ENCODE measurements around the gene NDEL1.

The NDEL1 gene

DNA sequence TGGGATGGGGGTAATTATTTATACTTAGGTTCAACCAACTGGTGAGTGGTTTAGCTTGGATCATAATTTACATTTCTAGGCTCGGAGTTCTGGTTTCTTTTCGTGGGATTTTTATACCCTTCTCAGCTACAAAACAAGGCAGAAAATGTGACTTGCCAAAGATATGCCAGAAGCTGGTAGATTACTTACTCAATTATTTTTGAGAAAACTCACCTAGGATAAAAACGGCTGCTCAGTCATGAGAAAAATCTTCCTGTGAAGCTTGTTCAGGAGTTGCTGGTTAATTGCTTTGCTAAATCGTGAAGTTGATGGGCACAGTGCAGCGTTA lies 1.1 kb downstream of the NDEL1 start:
- no peak overlapping the region; the same call in 1 of the 2 replicates for H3K27ac ChIP-seq (ENCODE audit: extremely low read depth, low read depth, low read length)
- peak overlapping the region; percentile 90 for H3K4me3 ChIP-seq (ENCODE audit: low read depth, low read length)

DNA sequence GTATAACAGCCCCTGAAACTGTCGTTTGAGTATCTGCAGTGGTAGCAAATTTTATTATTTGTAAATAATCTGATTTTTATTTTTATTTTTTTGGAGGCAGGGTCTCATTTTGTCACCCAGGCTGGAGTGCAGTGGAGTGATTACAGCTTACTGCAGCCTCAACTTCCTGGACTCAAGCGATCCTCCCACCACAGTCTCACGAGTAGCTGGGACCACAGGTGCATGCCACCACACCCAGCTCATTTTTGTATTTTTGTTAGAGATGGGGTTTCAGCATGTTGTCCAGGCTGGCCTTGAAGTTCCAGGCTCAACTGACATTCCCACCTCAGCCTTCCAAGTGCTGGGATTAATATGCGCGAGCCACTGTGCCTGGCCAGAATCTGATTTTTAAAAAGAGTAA lies 2.8 kb downstream of the NDEL1 start:
- ChIA-PET POLR2A (interaction anchor here (1.0 to 1.2 kb wide), 2 partner anchors 26 to 55 kb away, joined by 3 read pairs; no protein-coding TSS in a partner anchor), CTCF (interaction anchor here (0.7 to 2.1 kb wide), 4 partner anchors 20 to 308 kb away, joined by 3 to 8 read pairs (median 5); no protein-coding TSS in a partner anchor)
- H3K4me3 ChIP-seq (ENCODE audit: low read depth, low read length) = no peak overlapping the region
- peaks cover 12 to 20% of the 10 kb centered on the region in 2 experiments; a peak in 2 of 3 replicates for H3K36me3 ChIP-seq (ENCODE audit: control insufficient read depth in 2 of 2, insufficient read depth in 1 of 2, low read length in 2 of 2)
- no peak overlapping the region for H3K27ac ChIP-seq (ENCODE audit: extremely low read depth, low read depth, low read length)
- no peaks in the 10 kb centered on the region for H3K9me3 ChIP-seq (ENCODE audit: control insufficient read depth, insufficient read depth, low read depth, low read length)
- no peaks in the 10 kb centered on the region for H3K4me1 ChIP-seq (ENCODE audit: control insufficient read depth, insufficient read depth, low read length)
- no peak for TF ChIP-seq ZNF16 (tag by site-specific recombination; IDR thresholded peaks at IDR 0.05; ENCODE audit: low read depth)
- TF ChIP-seq, protein P1, sequence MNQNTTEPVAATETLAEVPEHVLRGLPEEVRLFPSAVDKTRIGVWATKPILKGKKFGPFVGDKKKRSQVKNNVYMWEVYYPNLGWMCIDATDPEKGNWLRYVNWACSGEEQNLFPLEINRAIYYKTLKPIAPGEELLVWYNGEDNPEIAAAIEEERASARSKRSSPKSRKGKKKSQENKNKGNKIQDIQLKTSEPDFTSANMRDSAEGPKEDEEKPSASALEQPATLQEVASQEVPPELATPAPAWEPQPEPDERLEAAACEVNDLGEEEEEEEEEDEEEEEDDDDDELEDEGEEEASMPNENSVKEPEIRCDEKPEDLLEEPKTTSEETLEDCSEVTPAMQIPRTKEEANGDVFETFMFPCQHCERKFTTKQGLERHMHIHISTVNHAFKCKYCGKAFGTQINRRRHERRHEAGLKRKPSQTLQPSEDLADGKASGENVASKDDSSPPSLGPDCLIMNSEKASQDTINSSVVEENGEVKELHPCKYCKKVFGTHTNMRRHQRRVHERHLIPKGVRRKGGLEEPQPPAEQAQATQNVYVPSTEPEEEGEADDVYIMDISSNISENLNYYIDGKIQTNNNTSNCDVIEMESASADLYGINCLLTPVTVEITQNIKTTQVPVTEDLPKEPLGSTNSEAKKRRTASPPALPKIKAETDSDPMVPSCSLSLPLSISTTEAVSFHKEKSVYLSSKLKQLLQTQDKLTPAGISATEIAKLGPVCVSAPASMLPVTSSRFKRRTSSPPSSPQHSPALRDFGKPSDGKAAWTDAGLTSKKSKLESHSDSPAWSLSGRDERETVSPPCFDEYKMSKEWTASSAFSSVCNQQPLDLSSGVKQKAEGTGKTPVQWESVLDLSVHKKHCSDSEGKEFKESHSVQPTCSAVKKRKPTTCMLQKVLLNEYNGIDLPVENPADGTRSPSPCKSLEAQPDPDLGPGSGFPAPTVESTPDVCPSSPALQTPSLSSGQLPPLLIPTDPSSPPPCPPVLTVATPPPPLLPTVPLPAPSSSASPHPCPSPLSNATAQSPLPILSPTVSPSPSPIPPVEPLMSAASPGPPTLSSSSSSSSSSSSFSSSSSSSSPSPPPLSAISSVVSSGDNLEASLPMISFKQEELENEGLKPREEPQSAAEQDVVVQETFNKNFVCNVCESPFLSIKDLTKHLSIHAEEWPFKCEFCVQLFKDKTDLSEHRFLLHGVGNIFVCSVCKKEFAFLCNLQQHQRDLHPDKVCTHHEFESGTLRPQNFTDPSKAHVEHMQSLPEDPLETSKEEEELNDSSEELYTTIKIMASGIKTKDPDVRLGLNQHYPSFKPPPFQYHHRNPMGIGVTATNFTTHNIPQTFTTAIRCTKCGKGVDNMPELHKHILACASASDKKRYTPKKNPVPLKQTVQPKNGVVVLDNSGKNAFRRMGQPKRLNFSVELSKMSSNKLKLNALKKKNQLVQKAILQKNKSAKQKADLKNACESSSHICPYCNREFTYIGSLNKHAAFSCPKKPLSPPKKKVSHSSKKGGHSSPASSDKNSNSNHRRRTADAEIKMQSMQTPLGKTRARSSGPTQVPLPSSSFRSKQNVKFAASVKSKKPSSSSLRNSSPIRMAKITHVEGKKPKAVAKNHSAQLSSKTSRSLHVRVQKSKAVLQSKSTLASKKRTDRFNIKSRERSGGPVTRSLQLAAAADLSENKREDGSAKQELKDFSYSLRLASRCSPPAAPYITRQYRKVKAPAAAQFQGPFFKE (tag by site-specific recombination; IDR thresholded peaks at IDR 0.05; ENCODE audit: borderline replicate concordance) = no peak
- TF ChIP-seq, protein P2, sequence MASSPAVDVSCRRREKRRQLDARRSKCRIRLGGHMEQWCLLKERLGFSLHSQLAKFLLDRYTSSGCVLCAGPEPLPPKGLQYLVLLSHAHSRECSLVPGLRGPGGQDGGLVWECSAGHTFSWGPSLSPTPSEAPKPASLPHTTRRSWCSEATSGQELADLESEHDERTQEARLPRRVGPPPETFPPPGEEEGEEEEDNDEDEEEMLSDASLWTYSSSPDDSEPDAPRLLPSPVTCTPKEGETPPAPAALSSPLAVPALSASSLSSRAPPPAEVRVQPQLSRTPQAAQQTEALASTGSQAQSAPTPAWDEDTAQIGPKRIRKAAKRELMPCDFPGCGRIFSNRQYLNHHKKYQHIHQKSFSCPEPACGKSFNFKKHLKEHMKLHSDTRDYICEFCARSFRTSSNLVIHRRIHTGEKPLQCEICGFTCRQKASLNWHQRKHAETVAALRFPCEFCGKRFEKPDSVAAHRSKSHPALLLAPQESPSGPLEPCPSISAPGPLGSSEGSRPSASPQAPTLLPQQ (tag by site-specific recombination; IDR thresholded peaks at IDR 0.05) = no peak
- TF ChIP-seq ZNF560 (tag by site-specific recombination; IDR thresholded peaks at IDR 0.05; ENCODE audit: borderline replicate concordance) = no peak
- no peak for TF ChIP-seq ZNF239 (tag by site-specific recombination; IDR thresholded peaks at IDR 0.05)
- TF ChIP-seq, protein P3, sequence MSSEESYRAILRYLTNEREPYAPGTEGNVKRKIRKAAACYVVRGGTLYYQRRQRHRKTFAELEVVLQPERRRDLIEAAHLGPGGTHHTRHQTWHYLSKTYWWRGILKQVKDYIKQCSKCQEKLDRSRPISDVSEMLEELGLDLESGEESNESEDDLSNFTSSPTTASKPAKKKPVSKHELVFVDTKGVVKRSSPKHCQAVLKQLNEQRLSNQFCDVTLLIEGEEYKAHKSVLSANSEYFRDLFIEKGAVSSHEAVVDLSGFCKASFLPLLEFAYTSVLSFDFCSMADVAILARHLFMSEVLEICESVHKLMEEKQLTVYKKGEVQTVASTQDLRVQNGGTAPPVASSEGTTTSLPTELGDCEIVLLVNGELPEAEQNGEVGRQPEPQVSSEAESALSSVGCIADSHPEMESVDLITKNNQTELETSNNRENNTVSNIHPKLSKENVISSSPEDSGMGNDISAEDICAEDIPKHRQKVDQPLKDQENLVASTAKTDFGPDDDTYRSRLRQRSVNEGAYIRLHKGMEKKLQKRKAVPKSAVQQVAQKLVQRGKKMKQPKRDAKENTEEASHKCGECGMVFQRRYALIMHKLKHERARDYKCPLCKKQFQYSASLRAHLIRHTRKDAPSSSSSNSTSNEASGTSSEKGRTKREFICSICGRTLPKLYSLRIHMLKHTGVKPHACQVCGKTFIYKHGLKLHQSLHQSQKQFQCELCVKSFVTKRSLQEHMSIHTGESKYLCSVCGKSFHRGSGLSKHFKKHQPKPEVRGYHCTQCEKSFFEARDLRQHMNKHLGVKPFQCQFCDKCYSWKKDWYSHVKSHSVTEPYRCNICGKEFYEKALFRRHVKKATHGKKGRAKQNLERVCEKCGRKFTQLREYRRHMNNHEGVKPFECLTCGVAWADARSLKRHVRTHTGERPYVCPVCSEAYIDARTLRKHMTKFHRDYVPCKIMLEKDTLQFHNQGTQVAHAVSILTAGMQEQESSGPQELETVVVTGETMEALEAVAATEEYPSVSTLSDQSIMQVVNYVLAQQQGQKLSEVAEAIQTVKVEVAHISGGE (tag by site-specific recombination; conservative IDR thresholded peaks at IDR 0.05; ENCODE audit: low read depth) = no peak
- TF ChIP-seq, protein P4, sequence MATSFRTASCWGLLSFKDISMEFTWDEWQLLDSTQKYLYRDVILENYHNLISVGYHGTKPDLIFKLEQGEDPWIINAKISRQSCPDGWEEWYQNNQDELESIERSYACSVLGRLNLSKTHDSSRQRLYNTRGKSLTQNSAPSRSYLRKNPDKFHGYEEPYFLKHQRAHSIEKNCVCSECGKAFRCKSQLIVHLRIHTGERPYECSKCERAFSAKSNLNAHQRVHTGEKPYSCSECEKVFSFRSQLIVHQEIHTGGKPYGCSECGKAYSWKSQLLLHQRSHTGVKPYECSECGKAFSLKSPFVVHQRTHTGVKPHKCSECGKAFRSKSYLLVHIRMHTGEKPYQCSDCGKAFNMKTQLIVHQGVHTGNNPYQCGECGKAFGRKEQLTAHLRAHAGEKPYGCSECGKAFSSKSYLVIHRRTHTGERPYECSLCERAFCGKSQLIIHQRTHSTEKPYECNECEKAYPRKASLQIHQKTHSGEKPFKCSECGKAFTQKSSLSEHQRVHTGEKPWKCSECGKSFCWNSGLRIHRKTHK (tag by site-specific recombination; IDR thresholded peaks at IDR 0.05) = no peak
- no peak for TF ChIP-seq ZNF843 (tag by site-specific recombination; IDR thresholded peaks at IDR 0.05)

More for the DNA sequence above, 1.1 kb downstream of the NDEL1 start:
- Histone ChIP-seq H3K9me3 (ENCODE audit: control insufficient read depth, insufficient read depth, low read depth, low read length) (no peaks in the 10 kb centered on the region), H3K4me1 (ENCODE audit: control insufficient read depth, insufficient read depth, low read length) (no peaks in the 10 kb centered on the region), H3K36me3 (ENCODE audit: control insufficient read depth in 2 of 2, insufficient read depth in 1 of 2, low read length in 2 of 2) (peaks cover 12 to 20% of the 10 kb centered on the region in 2 experiments; a peak in 2 of 3 replicates)
- TF ChIP-seq, protein P2 (tag by site-specific recombination; IDR thresholded peaks at IDR 0.05) = no peak
- TF ChIP-seq ZNF510 (tag by site-specific recombination; IDR thresholded peaks at IDR 0.05; ENCODE audit: insufficient replicate concordance) = no peak
- TF ChIP-seq, protein P5, sequence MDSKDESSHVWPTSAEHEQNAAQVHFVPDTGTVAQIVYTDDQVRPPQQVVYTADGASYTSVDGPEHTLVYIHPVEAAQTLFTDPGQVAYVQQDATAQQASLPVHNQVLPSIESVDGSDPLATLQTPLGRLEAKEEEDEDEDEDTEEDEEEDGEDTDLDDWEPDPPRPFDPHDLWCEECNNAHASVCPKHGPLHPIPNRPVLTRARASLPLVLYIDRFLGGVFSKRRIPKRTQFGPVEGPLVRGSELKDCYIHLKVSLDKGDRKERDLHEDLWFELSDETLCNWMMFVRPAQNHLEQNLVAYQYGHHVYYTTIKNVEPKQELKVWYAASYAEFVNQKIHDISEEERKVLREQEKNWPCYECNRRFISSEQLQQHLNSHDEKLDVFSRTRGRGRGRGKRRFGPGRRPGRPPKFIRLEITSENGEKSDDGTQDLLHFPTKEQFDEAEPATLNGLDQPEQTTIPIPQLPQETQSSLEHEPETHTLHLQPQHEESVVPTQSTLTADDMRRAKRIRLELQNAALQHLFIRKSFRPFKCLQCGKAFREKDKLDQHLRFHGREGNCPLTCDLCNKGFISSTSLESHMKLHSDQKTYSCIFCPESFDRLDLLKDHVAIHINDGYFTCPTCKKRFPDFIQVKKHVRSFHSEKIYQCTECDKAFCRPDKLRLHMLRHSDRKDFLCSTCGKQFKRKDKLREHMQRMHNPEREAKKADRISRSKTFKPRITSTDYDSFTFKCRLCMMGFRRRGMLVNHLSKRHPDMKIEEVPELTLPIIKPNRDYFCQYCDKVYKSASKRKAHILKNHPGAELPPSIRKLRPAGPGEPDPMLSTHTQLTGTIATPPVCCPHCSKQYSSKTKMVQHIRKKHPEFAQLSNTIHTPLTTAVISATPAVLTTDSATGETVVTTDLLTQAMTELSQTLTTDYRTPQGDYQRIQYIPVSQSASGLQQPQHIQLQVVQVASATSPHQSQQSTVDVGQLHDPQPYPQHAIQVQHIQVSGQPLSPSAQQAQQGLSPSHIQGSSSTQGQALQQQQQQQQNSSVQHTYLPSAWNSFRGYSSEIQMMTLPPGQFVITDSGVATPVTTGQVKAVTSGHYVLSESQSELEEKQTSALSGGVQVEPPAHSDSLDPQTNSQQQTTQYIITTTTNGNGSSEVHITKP (tag by site-specific recombination; IDR thresholded peaks at IDR 0.05) = peak; percentile 4
- TF ChIP-seq ZNF175 (tag by site-specific recombination; IDR thresholded peaks at IDR 0.05) = no peak
- CTCF ChIA-PET = interaction anchor here (0.8 to 2.1 kb wide), 5 partner anchors 12 to 310 kb away, joined by 3 to 8 read pairs (median 4); no protein-coding TSS in a partner anchor
- POLR2A ChIA-PET = interaction anchor here (0.7 to 2.9 kb wide), 8 partner anchors 17 to 1364 kb away, joined by 3 to 20 read pairs (median 4); partner anchors contain the start of genes KRABD2 and MYH10

All from HEK293 (cell line).